Gastroesophageal sphincter (tissue), 3 donors: Measurements from ENCODE around the gene KNDC1.

Experiments used
- EP300 ChIP-seq: sonication (generic); formaldehyde crosslinking; IDR thresholded peaks from one replicate; pipeline ENCODE4 v1.6.1; 2017; ENCODE audit warnings: antibody characterized with exemption, mild to moderate bottlenecking
- POLR2A ChIP-seq, 2 donors: fragments of 450-650 bp; IDR thresholded peaks; one replicate each; pipeline ENCODE4 v1.6.1; 2017; ENCODE audit warnings: antibody characterized with exemption in 2 of 2, mild to moderate bottlenecking in 2 of 2, moderate library complexity in 1 of 2
- POLR2AphosphoS5 ChIP-seq: sonication (generic); formaldehyde crosslinking; IDR thresholded peaks from one replicate; pipeline ENCODE4 v1.6.1; 2017; ENCODE audit warnings: antibody characterized with exemption
- TF ChIP-seq, protein P1 (sequence below), 4 experiments: fragments of 200-600 bp in 2 of 4; fragments of 450-650 bp in 2 of 4; sonication (generic) in 1 of 4; IDR thresholded peaks; one replicate each; pipeline ENCODE4 v1.5.1; 2017 to 2019; ENCODE audit warnings: antibody characterized with exemption in 4 of 4, mild to moderate bottlenecking in 2 of 4, moderate library complexity in 2 of 4

DNA sequence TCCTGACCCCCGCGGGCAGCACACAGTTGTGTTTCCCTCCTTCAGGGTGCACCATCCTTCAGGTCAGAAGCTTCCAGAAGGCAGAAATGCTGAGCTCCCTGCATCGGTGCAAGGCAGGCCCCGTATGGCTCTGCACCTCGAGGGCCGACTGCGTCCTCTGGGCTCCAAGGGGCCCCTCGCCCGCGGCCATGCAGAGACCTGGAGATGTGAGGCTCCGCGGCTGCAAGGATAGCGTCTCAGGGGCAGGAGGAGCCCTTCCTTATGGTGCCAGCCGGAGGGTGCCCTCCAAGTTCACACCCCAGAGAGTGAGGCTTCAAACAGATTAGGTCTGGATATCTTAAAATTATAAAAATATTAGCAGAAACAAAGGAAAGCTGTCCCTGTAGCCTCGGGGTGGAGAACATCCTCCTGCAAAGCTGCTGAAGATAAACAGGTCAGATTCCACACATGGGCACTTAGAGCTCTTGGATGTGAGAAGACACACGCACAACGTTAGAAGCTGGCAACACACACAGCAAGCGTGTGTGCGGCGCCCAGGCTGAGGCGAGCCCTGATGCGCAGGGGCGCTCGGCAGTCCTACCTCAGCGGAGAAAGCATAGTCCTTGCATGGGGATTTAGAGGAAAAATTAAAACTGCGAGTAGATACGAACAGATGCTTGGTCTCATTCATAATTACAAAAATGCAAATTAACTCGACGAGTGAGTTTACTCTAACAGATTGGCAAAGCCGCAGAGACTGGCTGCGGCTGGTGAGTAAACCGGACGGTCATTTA is 20.4 kb downstream of the KNDC1 start:
- TF ChIP-seq, protein P1, sequence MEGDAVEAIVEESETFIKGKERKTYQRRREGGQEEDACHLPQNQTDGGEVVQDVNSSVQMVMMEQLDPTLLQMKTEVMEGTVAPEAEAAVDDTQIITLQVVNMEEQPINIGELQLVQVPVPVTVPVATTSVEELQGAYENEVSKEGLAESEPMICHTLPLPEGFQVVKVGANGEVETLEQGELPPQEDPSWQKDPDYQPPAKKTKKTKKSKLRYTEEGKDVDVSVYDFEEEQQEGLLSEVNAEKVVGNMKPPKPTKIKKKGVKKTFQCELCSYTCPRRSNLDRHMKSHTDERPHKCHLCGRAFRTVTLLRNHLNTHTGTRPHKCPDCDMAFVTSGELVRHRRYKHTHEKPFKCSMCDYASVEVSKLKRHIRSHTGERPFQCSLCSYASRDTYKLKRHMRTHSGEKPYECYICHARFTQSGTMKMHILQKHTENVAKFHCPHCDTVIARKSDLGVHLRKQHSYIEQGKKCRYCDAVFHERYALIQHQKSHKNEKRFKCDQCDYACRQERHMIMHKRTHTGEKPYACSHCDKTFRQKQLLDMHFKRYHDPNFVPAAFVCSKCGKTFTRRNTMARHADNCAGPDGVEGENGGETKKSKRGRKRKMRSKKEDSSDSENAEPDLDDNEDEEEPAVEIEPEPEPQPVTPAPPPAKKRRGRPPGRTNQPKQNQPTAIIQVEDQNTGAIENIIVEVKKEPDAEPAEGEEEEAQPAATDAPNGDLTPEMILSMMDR (IDR thresholded peaks at IDR 0.05) = no peak
- TF ChIP-seq POLR2A (IDR thresholded peaks at IDR 0.05) = no peak
- TF ChIP-seq EP300 = no peak
- no peak for TF ChIP-seq POLR2AphosphoS5
